PFSK-1 (cell line): ENCODE results near the gene TMC5.

Experiments
- FOXP2 ChIP-seq: optimal IDR thresholded peaks from 2 replicates; pipeline ENCODE3; 2011; ENCODE audit warnings: borderline replicate concordance, control low read depth, inconsistent platforms; ENCODE audit not compliant: insufficient read depth; ENCODE audit errors: extremely low read length, extremely low read depth
- POLR2AphosphoS5 ChIP-seq: IDR thresholded peaks from 2 replicates; pipeline ENCODE4 v1.6.1; 2012; ENCODE audit warnings: low read depth, mild to moderate bottlenecking, control low read depth, low read length, moderate library complexity
- SIN3A ChIP-seq: IDR thresholded peaks from 2 replicates; pipeline ENCODE4 v1.6.1; 2012; ENCODE audit warnings: mild to moderate bottlenecking, low read length, moderate library complexity, borderline replicate concordance; ENCODE audit not compliant: insufficient read depth

DNA sequence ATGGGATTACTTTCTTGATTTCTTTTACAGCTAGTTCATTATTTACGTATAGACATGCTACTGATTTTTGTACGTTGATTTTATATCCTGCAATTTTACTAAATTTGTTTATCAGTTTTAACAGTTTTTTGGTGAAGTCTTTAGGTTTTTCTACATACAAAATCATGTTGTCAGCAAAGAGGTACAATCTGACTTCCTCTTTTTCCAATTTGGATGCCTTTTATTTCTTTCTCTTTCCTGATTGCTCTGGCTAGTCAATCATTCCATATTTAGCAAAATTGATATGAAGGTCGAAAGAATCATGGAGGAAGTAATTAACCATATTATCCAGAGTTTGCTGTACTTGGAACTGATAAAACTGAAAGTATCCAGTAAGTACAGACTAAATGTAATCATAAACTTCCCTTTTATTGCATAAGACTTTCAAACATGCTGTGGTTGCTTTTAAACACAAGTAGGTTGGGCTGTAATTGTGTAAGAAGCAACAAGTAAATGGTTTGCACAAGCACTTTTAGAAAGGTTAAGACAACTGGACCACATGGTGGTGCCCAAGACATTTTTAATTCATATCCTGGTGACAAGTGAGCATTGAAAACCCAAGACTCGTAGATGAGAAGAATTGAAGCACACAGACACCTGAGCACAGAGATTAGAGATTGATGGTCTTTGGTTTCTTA is 95.8 kb downstream of the TMC5 start:
- no peak for TF ChIP-seq POLR2AphosphoS5
- no peak for TF ChIP-seq SIN3A
- TF ChIP-seq FOXP2: no peak
